ENCODE measurements around the gene CACNA1A. TPM values are rescaled to one million over a fixed set of nuclear protein-coding genes. Genes with fewer than 3 reads are reported as not detected.
A peak's percentile ranks its signal among the peaks of the same experiment; 100 is the strongest.

Gene CACNA1A
- total and polyA plus RNA-seq, 3 experiments from 2014 or later: 0.20 to 0.42 TPM; not detected in 1

DNA sequence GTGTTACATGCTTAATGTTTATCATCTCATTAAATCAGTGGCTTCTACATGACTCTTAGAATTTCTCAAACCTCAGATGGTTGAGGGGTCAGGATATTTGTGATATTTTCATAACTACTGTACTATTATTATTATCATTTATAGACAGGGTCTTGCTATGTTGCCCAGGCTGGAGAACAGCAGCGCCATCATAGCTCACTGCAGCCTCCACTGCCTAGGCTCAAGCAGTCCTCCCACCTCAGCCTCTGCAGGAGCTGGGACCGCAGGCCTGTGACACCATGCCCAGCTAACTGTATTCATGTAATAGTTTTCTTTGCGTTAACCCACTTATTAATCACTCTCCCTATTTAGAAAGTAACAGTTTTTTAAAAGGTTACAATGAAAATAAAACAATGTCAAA, 346.6 kb downstream of the CACNA1A start:
- peaks cover 0 to 11% of the 10 kb centered on the region in 2 donors for H3K27me3 Mint-ChIP-seq
- Histone ChIP-seq H3K4me1 (ENCODE audit: insufficient read depth, low read length) (peaks cover 76% of the 10 kb centered on the region), H3K27me3 (ENCODE audit: insufficient read depth, low read length, poor library complexity, severe bottlenecking) (no peaks in the 10 kb centered on the region), H3K36me3 (ENCODE audit: insufficient read depth, low read length) (no peaks in the 10 kb centered on the region), H3K27ac (ENCODE audit: low read depth, low read length) (no peak overlapping the region), H3K9me3 (ENCODE audit: low read length) (no peaks in the 10 kb centered on the region), H3K4me3 (ENCODE audit: low read length) (no peak overlapping the region)
- peak overlapping the region in 5 of 7 donors; percentile 42 to 78 (median 55) for H3K4me3 Mint-ChIP-seq
- no peaks in the 10 kb centered on the region for H3K9me3 Mint-ChIP-seq
- ChIA-PET POLR2A (no interaction called here), CTCF (interaction anchor here (8.3 kb wide), 1 partner anchor 35 kb away, joined by 55 read pairs; no protein-coding TSS in a partner anchor)
- peaks cover 2 to 8% (median 4%) of the 10 kb centered on the region in 3 donors for H3K36me3 Mint-ChIP-seq
- no peak for DNase-seq
- peaks cover 57 to 85% (median 77%) of the 10 kb centered on the region in 3 donors for H3K4me1 Mint-ChIP-seq
- H3K27ac Mint-ChIP-seq: peak overlapping the region in 7 of 8 donors; percentile 3 to 98 (median 76)
